HG03095 (cell line): Measurements from ENCODE around the gene MPI.

ENCODE experiments used
- ATAC-seq: cut with Tn5 transposase; IDR thresholded peaks from one replicate; pipeline ENCODE4 v1.9.1; 2021; ENCODE audit warnings: moderate library complexity; ENCODE audit not compliant: unreplicated experiment

Gene MPI, protein sequence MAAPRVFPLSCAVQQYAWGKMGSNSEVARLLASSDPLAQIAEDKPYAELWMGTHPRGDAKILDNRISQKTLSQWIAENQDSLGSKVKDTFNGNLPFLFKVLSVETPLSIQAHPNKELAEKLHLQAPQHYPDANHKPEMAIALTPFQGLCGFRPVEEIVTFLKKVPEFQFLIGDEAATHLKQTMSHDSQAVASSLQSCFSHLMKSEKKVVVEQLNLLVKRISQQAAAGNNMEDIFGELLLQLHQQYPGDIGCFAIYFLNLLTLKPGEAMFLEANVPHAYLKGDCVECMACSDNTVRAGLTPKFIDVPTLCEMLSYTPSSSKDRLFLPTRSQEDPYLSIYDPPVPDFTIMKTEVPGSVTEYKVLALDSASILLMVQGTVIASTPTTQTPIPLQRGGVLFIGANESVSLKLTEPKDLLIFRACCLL

DNA sequence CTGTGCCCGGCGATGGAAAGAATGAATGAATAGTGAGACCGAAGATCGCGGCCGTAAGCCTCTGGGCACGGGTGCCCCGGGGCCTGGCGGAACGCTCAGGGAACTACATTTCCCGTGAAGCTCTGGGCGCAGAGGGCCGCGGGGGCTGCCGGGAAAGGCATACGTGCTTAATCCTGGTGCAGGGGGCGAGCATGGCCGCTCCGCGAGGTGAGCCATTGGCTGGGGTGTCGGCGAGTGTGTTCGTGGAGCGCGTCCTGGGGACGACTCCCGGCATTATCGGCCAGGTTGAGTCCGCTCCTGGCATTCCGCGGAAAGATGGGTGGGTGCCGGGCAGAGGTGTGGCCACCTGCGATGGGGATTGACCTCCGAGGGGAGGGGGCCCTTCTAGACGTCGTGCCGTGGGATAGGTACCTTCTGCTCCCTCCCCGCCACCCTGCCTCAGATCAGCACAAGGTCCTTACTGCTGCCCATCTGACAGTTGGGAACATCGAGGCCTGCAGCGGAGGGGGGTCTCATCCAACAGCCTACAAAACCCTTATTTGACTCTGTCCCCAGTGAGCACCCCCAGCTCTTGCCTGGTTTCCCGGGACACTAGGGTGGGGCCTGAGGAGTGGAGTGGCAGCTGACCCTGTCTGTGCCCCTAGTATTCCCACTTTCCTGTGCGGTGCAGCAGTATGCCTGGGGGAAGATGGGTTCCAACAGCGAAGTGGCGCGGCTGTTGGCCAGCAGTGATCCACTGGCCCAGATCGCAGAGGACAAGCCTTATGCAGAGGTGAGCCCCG, at the start of gene MPI:
MPI (plus strand) TSS at position 160 of the 782 bp plus-strand sequence; CDS start at position 192, 32 bp downstream.
- peak; percentile 91 for ATAC-seq

DNA sequence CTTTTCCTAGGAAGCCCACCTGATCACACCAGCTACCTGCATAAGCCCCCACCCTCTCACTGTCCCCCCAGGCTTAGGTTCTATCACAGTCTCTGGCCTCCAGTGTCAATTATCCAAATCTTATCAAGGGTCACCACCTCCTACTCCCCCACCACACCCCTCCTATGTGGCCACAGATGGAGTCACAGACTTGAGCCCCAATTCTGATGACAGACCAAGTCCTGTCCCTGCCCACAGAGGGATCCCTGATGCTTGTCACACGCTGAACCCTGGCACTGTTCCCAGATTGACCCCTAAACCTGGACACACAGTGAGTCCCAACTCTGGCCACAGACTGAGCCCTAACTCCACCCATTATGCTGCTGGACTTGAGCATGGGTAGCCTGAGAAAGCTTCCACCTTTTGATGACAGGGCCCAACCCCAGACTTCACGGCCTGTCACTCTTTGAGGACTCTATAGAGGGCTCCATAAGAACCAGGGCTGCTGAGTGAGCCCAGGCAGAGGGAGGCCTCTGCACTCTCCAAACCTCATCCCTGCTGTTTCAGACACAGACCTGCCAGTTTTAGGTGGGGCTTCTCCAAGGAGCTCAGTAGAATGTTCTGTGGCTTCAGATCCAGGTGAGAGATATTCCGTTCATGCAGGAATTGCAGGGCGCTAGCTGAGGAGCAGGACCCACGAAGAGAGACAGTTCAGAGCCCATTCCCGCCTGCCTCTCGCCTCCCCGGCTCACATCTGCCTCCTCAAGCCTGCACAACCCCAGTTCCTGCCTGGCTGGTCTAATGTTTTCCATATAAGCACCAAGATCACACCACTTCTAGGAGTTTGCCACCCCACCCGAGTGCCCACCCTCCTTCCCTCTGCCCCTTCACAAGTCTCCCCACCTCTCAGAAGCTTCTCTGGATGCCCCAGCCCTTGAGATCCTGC, 48.7 kb upstream of the MPI start:
- ATAC-seq: no peak

DNA sequence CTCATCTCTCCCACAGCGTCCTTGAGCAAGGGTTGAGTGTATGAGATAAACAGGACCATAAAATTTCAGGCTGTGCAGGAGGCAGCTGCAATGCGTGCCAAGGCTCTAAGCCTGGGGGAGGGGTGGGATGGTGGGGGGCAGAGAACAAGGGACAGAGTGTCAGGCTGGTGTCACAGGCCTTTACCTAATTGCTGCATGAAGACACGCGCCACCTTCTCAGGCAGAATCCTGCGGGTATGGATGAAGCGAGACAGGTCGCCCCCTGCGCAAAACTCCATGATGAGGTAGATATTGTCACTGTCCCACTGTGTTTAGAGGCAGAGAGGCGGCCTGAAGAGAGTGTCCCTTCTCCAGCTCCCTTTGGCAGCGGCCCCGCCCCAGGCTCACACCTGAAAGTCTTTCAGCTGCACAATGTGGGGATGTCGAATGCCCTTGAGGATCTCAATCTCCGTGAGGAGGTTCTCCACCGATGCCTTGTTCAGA, 47.9 kb upstream of the MPI start:
- ATAC-seq: no peak

DNA sequence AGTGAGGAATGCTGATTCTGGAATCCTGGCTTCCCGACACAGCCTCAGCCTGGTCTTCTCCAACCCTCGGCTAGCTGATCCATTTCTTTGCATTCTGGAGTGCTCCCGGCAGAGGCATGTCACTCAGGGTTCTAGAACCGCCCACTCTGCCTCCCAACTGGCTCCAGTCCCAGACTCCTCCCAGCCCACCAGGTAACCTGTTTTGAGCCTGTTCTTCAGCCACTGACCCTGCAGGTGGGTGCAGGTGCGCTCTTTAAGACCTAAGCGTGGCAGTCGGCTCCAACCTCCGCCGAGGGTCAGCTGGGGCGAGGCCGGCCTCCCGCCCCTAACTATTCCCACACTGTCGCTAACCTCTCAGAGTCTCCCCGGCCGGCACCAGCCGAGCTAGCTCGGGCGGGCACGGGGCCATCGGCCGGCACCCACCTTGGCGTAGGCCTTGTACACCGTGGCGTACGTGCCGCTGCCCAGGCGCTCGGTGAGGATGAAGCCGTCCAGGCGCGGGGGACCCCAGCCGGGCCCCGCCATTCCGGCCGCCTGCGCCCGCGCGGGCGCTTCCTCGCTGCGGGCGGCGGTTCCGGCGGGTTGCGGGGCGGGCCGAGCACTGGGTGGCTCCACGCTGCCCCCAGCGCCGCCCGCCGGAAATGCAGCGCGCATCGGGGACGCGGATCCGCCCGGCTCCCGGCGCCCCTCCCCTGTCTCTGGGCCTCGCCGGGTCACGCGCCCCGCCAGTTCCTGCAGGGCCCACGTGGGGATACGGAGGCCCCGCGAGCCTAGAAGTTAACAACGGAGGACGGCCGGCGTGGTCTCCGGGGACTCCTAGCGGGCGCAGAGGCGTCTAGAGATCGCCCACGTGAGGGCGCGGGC, 47.0 kb upstream of the MPI start, which contains the start of gene ULK3:
ULK3 (minus strand) TSS at position 576 of the 864 bp plus-strand sequence; CDS start at position 525, 51 bp downstream.
- ATAC-seq: peak; percentile 78

DNA sequence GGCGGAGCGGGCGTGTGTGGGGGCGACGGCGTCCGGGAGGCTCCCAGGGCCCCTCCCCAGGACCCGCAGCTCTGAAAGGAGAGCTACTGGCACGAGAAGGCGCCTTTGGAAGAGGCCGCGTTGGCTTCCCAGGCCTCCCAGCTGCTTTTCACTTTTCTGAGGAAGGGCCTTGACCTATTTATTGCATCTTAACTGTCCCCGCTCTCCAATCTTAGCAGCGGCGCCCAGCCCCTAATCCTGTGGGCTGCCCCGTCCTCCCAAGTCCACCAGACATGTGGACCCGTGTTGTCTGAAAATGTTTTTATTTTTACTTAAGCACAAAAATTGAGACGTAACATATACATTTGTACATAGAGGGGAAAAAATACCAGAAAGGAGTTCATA, 46.4 kb upstream of the MPI start:
- no peak for ATAC-seq

DNA sequence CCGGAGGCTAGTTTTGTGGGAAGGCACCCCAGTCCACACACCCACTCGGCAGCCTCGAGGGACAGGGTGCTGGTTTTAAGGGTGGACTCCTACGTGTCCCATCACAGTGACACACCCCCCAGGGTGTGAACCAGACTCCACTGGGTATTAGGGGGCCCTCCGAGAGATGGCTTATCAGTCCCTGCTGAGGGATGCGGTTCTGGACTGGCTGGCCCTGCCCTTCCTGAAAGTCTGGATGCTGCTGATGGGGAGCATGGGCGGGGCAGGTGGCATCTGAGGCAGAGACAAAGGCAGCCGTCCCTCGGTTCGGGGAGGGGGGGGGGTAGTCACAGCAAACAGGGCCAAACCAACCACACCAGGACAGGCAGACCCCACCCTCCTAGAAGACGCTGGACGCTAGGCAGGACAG, 45.9 kb upstream of the MPI start:
- no peak for ATAC-seq

DNA sequence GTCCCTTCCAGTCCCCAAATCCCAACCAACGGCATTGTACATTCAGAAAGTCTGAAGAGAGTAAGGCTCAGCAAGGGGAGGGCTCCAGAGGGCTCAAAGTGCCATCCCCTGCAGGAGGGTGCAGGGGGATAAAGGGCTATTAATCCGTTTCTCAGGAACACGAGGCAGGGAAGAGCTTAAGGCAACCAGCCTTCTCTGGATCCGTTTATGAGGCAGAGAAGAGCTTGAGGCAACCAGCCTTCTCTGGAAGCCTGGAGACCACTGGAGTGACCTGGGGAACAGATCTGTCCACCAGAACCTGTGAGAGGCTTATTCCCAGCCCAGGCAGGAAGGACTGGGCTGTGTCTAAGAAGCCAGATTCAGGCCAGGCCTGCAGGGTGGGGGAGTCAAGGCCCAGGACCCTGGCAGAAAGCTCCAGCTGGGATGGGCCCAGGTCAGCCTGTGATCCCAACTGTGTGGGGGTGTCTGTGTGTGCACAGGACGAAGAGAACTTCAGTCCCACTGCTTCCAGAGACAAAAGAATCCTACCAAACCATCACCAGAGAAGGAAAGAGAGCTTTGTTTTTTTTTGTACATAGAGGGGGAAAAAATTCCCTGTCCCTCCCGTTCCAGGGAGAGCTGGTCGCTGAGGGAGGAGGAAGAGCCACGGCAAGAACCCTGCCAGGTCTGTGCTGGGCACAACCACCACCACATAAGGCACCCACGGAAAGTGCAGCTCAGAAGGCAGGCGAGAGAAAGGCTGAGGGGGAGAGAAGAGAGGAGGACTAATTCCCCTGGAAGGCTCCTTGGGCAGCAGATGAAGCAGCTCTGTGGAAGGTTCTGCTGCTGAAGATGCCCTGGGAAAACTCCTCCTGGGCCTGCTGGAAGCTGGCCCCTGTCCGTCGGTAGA, 45.3 kb upstream of the MPI start:
- ATAC-seq: no peak

DNA sequence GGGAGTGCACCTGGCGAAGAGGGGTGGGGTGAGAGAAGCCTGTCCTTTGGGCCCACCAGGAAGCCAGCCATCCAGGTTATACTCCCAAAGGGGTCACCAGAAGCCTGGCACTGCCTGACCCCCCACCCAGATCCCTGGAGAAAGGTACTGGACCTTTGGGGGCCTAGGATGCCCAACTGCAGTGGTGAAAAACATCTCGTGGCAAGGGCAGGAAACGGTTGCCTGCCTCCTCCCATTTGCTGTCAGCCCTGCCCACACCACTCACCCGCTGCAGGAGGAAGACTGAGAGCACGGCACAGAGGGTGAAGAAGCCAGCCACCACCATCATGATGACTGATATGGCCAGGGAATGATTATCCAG, 44.7 kb upstream of the MPI start:
- ATAC-seq: no peak

DNA sequence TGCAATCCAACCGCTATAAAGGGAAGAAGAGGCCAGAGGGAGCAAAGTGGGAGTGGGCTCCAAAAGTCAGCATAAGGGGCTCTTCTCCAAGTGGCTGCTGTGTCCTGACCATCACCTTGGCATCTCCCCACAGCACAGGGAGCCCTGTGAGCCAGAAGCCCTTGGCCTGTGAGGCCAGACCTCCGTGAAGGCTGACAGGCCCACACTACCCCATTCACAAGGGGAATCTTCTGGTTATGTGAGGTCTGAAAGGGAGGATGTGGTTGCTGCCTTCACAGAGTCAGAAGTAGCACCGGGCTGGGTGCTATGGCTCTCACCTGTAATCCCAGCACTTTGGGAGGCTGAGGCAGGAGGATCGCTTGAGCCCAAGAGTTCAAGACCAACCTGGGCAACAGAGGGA, 44.3 kb upstream of the MPI start:
- ATAC-seq: no peak

DNA sequence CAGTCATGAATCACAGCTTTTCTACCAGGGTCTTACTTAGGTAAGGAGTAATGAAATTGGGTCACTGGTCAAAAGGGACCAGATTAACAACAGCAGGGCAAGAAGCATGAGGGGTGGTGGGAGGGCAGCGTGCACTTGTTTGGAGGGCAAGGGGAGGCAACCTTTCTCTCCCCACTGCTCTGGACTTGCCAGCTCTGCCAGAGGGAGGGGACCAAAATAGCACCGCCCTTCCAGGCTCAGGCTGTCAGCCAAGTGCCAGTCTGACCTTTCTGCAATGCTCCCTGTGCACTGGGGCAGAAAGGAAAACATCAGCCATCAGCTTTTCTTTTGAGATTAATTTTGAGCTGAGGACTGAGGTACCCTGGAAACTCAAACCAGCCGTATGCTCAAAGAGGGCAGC, 42.4 kb upstream of the MPI start:
- no peak for ATAC-seq

DNA sequence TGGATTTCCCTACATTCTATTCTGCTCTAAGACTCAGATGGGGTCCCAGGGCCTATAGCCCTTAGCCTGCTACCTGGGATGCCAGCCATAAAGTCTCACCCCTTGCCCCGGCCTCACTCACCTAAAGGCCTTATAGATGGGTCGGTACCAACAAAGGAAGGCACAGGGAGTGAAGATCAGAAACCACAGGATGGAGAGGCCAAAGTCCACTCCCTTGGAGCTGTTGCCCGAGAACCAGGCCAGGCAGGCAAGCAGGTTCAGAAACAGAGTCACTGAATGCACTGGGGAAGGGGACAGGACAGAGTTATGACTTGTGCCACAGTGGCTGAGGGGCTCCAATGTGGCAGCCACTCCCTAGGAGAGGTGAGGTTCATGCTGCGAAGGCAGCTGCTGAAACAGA, 39.4 kb upstream of the MPI start:
- ATAC-seq: no peak

DNA sequence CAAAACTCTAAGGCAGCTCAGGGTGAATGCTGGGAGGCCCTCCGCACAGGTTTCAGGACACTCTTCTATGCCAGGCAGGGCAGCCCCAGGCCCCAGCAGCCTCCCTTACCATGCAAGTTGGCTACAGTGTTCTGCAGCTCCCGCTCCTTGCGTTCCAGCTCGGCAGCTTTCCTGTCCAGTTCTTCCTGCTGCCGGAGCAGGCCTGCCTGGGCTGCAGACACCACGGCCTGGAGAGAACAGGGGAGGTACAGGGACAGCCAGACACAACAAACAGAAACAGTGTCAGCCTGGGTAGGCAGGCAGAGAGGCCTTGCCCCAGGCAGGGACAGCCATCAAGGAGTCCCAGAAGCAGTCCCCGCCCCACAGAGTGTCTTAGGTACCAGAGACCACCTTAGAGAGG, 37.9 kb upstream of the MPI start:
- ATAC-seq: no peak

DNA sequence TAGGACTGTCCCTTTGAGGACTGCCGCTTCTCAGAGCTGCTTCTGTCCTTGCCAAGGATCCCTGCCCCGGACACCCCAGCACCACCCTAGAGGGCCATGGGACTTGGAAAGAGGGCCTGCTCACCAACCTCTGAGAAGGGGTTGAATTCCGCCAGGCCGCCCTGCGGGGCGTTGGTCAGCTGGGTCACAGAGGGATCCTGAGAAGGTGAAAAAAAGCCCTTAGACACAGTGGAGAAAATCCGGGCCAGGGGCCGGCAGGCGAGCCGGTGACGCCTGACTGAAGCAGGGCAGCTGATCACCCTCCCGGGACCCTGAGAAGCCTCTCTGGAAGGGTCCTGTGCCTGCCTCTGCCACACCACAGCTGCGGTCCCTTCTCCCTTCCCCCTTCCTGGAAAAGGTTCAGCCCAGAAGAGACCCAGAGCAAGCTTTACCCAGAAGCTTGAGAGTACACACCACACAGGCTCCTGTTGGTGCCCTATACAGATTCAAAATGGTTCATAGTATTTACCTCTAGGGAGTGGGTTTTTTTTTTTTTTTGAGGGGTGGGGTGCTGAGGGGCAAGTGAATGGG, 35.3 kb upstream of the MPI start:
- no peak for ATAC-seq

DNA sequence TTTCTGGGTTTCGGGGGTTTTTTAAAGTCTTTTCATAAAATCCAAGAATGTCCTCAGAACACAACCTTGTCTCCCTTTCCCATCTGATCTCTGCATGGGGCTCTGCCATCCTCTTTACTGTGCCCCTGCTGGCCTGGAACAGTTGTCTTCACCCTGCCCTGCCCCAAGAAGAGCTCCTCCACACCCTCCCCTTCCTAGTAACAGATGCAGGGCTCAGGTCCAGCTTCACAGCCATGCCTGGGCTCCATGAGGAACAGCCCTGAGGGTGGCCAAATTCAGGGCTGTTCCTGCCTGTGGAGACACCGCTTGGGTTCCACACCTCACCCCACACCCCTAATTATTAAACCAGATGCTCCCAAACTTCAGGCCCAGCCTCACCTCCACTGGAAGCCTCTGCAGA, 34.0 kb upstream of the MPI start:
- ATAC-seq: no peak

DNA sequence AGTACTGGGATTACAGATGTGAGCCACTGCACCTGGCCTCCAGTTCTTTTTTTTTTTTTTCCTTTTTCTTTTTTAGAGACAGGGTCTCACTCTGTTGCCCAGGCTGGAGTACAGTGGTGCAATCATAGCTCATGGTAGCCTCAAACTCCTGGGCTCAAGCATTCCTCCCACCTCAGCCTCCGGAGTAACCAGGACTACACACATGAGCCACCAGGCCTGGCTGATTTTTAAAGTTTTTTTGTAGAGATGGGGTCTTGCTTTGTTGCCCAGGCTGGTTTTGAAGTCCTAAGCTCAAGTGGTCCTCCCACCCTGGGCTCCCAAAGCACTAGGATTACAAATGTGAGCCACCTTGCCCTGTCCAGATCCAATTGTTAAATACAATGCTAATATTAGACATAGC, 33.3 kb upstream of the MPI start:
- no peak for ATAC-seq

DNA sequence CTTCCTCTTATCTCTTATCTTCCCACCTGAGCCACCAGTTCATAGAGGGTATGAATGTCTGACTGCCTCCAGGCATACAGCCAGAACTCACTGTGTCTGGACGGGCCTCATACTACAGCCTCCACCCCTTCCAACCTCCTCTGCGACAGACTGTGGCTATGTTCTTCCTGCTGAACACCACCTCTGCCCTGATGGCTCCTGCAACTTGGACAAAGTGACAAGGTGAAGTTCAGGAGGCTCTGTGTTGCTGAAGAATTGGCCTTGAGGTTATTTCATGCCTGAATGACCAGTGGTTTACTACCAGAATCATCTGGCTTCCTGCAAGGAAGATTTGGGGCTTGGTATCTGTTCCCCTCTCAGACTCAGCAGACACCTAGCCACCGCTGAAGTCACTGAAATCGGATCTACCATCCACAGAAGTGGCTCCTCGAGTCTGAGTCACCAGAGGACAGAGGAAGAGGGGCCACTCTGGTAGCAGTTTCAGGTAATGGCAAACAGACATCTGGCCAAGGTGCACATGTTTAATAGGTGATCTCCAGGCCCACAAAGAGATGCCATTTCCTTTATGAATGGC, 32.7 kb upstream of the MPI start:
- peak; percentile 72 for ATAC-seq

DNA sequence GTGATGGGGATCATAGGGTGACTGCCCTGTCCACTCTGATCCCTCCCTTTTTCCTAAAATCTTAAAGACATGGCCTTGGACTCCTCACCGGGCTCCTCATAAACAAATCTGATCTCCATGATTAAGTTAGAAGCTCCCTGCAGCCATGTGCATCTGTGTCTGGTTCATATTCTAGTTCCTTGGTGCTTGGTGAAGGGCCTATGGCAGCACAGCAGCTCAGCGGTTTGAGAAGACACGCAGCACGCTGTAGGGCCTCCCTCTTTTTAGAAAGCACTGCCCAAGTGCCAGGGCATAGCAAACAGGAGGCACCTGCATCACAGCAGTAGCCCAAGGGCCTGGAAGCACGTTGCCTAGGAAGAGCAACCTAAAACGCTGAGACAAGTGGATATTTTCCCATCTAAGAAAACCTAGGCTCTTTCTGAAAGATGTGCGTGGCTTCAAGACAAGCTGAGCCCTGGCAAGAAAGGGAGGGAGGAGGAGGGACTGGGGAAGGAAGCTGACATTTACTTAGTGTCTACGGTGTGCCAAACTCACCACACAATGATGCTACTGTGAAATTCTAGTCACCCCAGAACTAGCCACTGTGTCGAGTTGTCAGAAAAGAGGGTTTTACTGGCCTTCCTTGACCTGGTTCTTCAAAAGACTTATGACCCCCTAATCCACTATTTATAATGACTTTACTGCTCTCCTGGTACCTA, 32.0 kb upstream of the MPI start:
- peak; percentile 4 for ATAC-seq

DNA sequence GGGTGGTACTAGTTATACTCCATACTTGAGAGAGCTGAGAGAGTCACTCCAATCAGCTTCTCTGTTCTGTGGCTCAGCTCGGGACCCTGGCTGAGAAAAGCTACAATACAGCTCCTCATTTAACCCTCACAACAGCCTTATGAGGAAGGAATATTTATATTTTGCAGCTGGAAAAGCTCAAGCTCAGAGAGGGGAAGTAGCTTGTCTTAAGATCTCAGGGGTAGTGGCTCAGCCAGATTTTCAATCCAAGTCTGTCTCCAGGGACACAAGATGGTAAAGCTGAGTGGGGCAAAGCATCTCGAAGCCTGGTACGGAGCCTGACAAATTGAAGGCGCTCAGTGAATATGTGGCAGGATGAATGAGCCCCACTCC, 31.5 kb upstream of the MPI start:
- no peak for ATAC-seq
